Measurements from ENCODE around the gene C4orf50.

Gene C4orf50

DNA sequence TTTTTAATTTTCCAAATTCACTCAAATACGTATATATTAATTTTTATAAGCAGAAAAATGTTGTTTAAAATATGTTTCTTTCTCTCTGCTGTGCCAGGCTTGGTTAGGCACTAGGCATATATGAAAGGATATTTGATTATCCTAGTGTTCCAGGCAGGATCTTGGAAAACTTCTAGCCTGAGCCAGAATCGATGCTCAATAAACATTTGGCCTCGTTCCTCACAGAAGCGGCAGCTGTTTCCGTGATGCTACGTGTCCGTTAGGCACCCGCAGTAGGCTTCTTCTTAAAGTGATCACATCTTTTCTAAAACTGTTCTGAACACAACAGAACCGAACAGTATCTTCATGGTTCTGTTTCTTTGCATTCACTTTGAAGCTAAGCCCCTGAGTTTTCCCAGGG lies 75.3 kb downstream of the C4orf50 start:
- no peak overlapping the region for H3K4me3 ChIP-seq (ENCODE audit: low read depth, low read length)
- no peak for TF ChIP-seq CTCF (IDR thresholded peaks at IDR 0.05; ENCODE audit: low read depth, low read length, missing control alignments)
- no peak for DNase-seq (ENCODE audit: low read depth)

DNA sequence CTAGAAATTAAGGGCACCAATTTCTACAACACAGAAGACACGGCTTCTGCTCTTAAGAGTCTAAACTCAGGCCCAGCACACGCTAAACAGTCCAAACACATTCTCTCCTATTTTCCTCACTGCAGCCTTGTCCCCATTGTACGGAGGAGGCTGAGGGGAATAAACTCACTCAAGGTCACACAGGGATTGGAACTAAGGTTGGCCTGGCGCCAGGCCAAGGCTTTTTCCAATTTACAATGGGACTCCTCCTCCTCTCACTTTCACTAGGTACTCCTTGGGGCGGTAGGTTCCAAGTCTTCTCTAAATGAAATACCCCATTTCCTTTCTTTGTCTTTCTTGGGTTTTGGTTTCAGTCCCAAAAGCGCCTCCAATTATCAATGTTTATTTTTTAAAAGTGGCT lies 76.6 kb downstream of the C4orf50 start:
- TF ChIP-seq CTCF (IDR thresholded peaks at IDR 0.05; ENCODE audit: low read depth, low read length, missing control alignments) = no peak
- DNase-seq (ENCODE audit: low read depth) = no peak
- no peak overlapping the region for H3K4me3 ChIP-seq (ENCODE audit: low read depth, low read length)

DNA sequence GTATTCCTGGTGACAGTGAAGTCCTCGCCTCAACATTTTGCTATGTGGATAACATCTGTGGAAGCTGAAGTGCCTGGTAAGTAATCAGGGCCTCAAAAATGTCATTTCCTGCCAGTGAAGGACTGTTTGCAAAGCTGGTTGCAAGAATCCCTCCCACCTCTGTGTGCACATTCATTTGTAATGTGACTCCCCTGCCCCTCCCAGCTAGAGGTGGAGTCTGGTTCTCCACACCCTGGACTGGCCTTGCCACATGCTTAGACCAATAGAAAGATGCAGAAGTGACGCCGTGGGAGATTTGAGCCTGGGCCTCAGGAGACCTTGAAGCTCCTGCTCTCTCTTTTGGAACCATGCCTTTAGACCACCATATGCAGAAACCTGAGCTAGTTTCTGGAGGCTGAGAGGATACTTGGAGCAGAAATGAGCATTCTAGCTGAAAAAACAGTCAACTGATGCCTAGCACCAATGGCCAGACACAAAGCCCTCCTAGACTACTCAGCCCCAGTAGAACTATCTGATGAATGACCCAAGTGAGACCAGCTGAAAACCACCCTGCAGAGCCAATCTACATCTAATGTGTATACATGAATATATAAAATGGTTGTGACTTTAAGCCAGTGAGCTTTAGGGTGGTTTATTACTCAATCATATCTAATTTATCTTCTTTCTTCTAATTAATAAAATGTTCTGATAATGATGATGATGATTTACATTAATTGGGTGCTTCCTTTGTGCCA lies 77.6 kb downstream of the C4orf50 start:
- DNase-seq (ENCODE audit: low read depth) = no peak
- TF ChIP-seq CTCF (IDR thresholded peaks at IDR 0.05; ENCODE audit: low read depth, low read length, missing control alignments) = no peak

DNA sequence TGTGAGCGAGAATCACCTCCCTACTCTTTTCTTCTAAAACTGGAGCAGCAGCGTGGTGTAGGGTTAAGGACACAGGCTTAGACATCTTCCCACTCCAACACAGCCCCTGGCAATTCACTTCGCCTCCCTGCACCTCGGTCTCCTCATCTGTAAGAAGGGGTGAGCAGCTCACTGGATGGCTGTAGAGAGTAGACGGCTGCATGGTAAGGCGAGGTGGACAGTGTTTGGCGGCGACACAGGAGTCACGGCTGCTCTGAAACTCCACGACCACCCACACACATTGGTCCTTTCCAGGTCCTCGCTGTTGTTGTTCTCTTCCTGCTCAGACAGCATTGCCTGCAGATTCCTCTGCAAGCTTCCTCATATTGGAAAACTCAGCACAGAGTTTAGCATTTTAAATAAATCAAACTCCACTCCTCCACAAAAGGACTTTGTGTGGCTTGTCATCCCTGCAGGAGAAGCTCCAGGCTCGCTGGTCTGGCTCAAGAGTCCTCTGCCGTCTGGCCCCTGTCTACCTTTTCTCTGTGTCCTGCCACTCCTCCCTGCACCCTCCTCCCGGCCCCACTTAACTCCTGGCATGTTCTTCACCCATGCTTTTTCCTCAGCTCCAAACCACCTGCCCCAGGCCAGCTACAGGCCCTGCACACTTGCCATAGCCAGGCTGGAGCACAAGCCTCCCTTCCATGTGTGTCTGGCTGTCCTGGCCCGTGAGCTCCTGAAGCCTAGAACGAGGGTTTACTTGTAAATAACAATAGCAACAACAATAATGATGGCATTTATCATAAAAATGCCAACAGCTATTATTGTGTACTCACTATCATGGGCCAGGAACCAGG lies 84.0 kb downstream of the C4orf50 start:
- no peak for TF ChIP-seq CTCF (IDR thresholded peaks at IDR 0.05; ENCODE audit: low read depth, low read length, missing control alignments)
- DNase-seq (ENCODE audit: low read depth) = no peak
- H3K4me3 ChIP-seq (ENCODE audit: low read depth, low read length) = no peak overlapping the region

More for the DNA sequence above, 77.6 kb downstream of the C4orf50 start:
- H3K4me3 ChIP-seq (ENCODE audit: low read depth, low read length) = no peak overlapping the region

GRCh38 chr4:5933116-5933515 lies 85.1 kb downstream of the C4orf50 start:
- no peak for DNase-seq (ENCODE audit: low read depth)
- no peak for TF ChIP-seq CTCF (IDR thresholded peaks at IDR 0.05; ENCODE audit: low read depth, low read length, missing control alignments)
- no peak overlapping the region for H3K4me3 ChIP-seq (ENCODE audit: low read depth, low read length)

GRCh38 chr4:5932035-5932568 lies 86.1 kb downstream of the C4orf50 start:
- DNase-seq (ENCODE audit: low read depth) = no peak
- TF ChIP-seq CTCF (IDR thresholded peaks at IDR 0.05; ENCODE audit: low read depth, low read length, missing control alignments) = no peak
- no peak overlapping the region for H3K4me3 ChIP-seq (ENCODE audit: low read depth, low read length)

Data from GM12864 (cell line).